ENCODE measurements around the gene INPP4B. TPM values are rescaled to one million over a fixed set of nuclear protein-coding genes. Genes with fewer than 3 reads are reported as not detected.

Gene INPP4B
- total and polyA plus RNA-seq, 2 of the 4 experiments (the other 2 are of a cell fraction) = 1.8 to 14.0 TPM

DNA sequence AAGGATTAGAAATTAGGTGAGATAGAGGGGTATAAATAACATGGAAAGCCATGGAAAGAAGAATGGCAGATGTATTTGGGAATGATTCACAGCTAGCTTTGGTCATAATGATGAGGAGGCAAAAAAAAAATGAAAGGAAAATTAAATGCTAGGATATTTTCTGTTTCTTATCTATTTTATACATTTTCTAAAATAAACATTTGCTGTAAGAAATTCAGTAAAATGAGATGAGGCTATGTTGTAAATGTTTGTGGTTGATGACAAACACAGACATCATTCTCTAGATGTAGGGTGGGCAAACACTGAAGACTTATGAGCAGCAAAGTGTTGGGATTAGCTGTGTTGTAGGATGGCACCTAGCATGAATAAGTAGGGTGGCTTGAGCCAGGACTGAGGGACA, 802.6 kb downstream of the INPP4B start:
- in situ Hi-C loops (cut with MboI; ENCODE audit: low sequenced_read_pairs) = no loop called here
- H3K9me3 ChIP-seq (ENCODE audit: control insufficient read depth, insufficient read depth, low read length) = no peaks in the 10 kb centered on the region
- peak overlapping the region in 1 of 2 experiments; percentile 8; a peak in 1 of 4 replicates for H4K8ac ChIP-seq (ENCODE audit: low read depth in 2 of 2, low read length in 2 of 2)
- no peak overlapping the region for H3K56ac ChIP-seq (ENCODE audit: extremely low read depth, insufficient read depth, low read length)
- DNase-seq = peak; percentile 86
- H2AFZ ChIP-seq (replicated peaks; ENCODE audit: low read length, poor library complexity) = no peak overlapping the region
- no peak overlapping the region for H4K5ac ChIP-seq (ENCODE audit: low read depth, low read length)
- TF ChIP-seq POLR2A (IDR thresholded peaks at IDR 0.05; ENCODE audit: low read depth, low read length) (no peak), RAD21 (IDR thresholded peaks at IDR 0.05; ENCODE audit: low read length) (no peak), SMC3 (IDR thresholded peaks at IDR 0.05; ENCODE audit: low read depth, low read length) (no peak), CEBPB (IDR thresholded peaks at IDR 0.05; ENCODE audit: low read depth, low read length) (0 out of 2 replicates have a peak, but pooled peaks have one; percentile 36), MAFK (IDR thresholded peaks at IDR 0.05; ENCODE audit: low read depth, low read length) (peak; percentile 88), MXI1 (IDR thresholded peaks at IDR 0.05; ENCODE audit: borderline replicate concordance, low read depth, low read length) (no peak)
- peak overlapping the region; percentile 56; the same call in 1 of the 2 replicates for H2AK5ac ChIP-seq (ENCODE audit: low read depth, low read length)
- H3K18ac ChIP-seq (ENCODE audit: low read depth, low read length) = no peak overlapping the region
- peak overlapping the region; percentile 20; the same call in 1 of the 2 replicates for H3K4me2 ChIP-seq (ENCODE audit: low read depth, low read length)
- ChIA-PET POLR2A (ENCODE audit: unreplicated experiment) (no interaction called here), CTCF (no interaction called here)
- peak overlapping the region; percentile 58; the same call in 1 of the 2 replicates for H2BK20ac ChIP-seq (ENCODE audit: low read depth, low read length)
- H3K4me3 ChIP-seq (ENCODE audit: insufficient read depth, low read depth, low read length) = no peak overlapping the region
- no peaks in the 10 kb centered on the region for H4K20me1 ChIP-seq (ENCODE audit: insufficient read depth, low read length)
- H3K14ac ChIP-seq (replicated peaks; ENCODE audit: low read depth, low read length) = no peak overlapping the region
- no peaks in the 10 kb centered on the region for H3K27me3 ChIP-seq (ENCODE audit: control insufficient read depth, insufficient read depth, low read length)
- no peaks in the 10 kb centered on the region for H3K79me1 ChIP-seq (ENCODE audit: low read depth in 1 of 2, low read length in 2 of 2)
- no TSS peak for BruUV-seq (replicated peaks)
- no peak overlapping the region for H3K27ac ChIP-seq (ENCODE audit: insufficient read depth, low read length)
- peak overlapping the region; percentile 65 for H2BK5ac ChIP-seq (ENCODE audit: low read depth, low read length, poor library complexity, severe bottlenecking)
- peak overlapping the region; percentile 11; the same call in 1 of the 2 replicates for H3K4ac ChIP-seq (ENCODE audit: low read depth, low read length)
- dilution Hi-C loops (cut with HindIII; ENCODE audit: low sequenced_read_pairs, unreplicated experiment) = no loop called here
- H2AK9ac ChIP-seq (replicated peaks; ENCODE audit: low read depth, low read length, poor library complexity) = no peak overlapping the region
- no peaks in the 10 kb centered on the region for H3K36me3 ChIP-seq (ENCODE audit: control insufficient read depth, insufficient read depth, low read length)
- no peak overlapping the region for H2BK15ac ChIP-seq (ENCODE audit: low read depth, low read length)
- ATAC-seq (ENCODE audit: low read depth) = peak; percentile 85
- intact Hi-C loops (cut with micrococcal nuclease) = no loop called here
- H4K91ac ChIP-seq (ENCODE audit: insufficient read depth, low read depth, low read length) = peak overlapping the region; percentile 16; the same call in 1 of the 2 replicates
- peak overlapping the region; percentile 71; the same call in 1 of the 2 replicates for H2BK120ac ChIP-seq (ENCODE audit: low read depth, low read length)
- H3K4me1 ChIP-seq (ENCODE audit: control insufficient read depth, insufficient read depth, low read length) = peaks cover 4% of the 10 kb centered on the region; the same call in 1 of the 2 replicates
- H3K9me1 ChIP-seq (ENCODE audit: insufficient read depth, low read length) = 0 out of 2 replicates have a peak, but pooled peaks cover 2% of the 10 kb centered on the region
- H3K9ac ChIP-seq (ENCODE audit: low read depth, low read length) = no peak overlapping the region
- peak overlapping the region; percentile 58 for H3K23ac ChIP-seq (ENCODE audit: low read depth, low read length)
